Measurements from ENCODE around the gene C19orf44. TPM values are rescaled to one million over a fixed set of nuclear protein-coding genes. Genes with fewer than 3 reads are reported as not detected.
"Not testable (repeated sequence)": the region's sequence is repeated elsewhere in the genome, so short reads cannot be mapped to it uniquely, and the experiment has no call there.

The C19orf44 gene
- total and polyA plus RNA-seq, 8 donors = 2.4 to 40.3 (median 3.8) TPM; not detected in 1

- 92 to 93% (median 92%) methylated on average over 2 to 4 of the region's 4 CpGs for WGBS, 5 donors
Measured at GRCh38 chr19:16548956-16549355, 52.8 kb downstream of the C19orf44 start.

GRCh38 chr19:16551902-16552301 lies 55.7 kb downstream of the C19orf44 start:
- DNase-seq; H3K9me3 ChIP-seq; intact Hi-C loops (cut with DNase I; ENCODE audit: low total_unique reads); H3K27me3 ChIP-seq; H3K4me3 ChIP-seq; H3K27ac ChIP-seq; H3K4me1 ChIP-seq: not testable (repeated sequence)
- WGBS, 5 donors = 88 to 95% (median 94%) methylated on average over 6 of the region's 6 CpGs
- peaks cover 43 to 82% (median 73%) of the 10 kb centered on the region in 4 donors for H3K36me3 ChIP-seq

More at GRCh38 chr19:16548956-16549355, 52.8 kb downstream of the C19orf44 start:
- peaks cover 23 to 52% (median 44%) of the 10 kb centered on the region in 4 donors for H3K36me3 ChIP-seq
- intact Hi-C loops (cut with DNase I; ENCODE audit: low total_unique reads) = no loop called here
- no peak for DNase-seq
- H3K27me3 ChIP-seq = no peaks in the 10 kb centered on the region
- no peak overlapping the region for H3K4me3 ChIP-seq
- peaks cover 0 to 16% (median 5%) of the 10 kb centered on the region in 4 donors for H3K4me1 ChIP-seq
- H3K27ac ChIP-seq = no peak overlapping the region
- TF ChIP-seq POLR2A (IDR thresholded peaks at IDR 0.05) (no peak), CTCF (IDR thresholded peaks at IDR 0.05) (no peak), POLR2AphosphoS5 (IDR thresholded peaks at IDR 0.05) (no peak), EP300 (IDR thresholded peaks at IDR 0.05) (no peak)
- H3K9me3 ChIP-seq = no peaks in the 10 kb centered on the region

GRCh38 chr19:16554776-16555175 lies 58.6 kb downstream of the C19orf44 start:
- WGBS, 5 donors = 83 to 88% (median 87%) methylated on average over 8 of the region's 8 CpGs
- TF ChIP-seq POLR2A (IDR thresholded peaks at IDR 0.05) (no peak), POLR2AphosphoS5 (IDR thresholded peaks at IDR 0.05) (no peak), CTCF (IDR thresholded peaks at IDR 0.05) (no peak), EP300 (IDR thresholded peaks at IDR 0.05) (no peak)
- Histone ChIP-seq H3K36me3 (peaks cover 48 to 98% (median 95%) of the 10 kb centered on the region in 4 donors), H3K27me3 (no peaks in the 10 kb centered on the region), H3K4me1 (no peaks in the 10 kb centered on the region), H3K4me3 (no peak overlapping the region), H3K9me3 (no peaks in the 10 kb centered on the region), H3K27ac (no peak overlapping the region)
- no peak for DNase-seq
- intact Hi-C loops (cut with DNase I; ENCODE audit: low total_unique reads) = no loop called here

- 84 to 90% (median 89%) methylated on average over 10 of the region's 10 CpGs for WGBS, 5 donors
- intact Hi-C loops (cut with DNase I; ENCODE audit: low total_unique reads) = no loop called here
- Histone ChIP-seq H3K27ac (no peak overlapping the region), H3K4me1 (peaks cover 9 to 11% (median 10%) of the 10 kb centered on the region in 4 donors), H3K27me3 (no peaks in the 10 kb centered on the region), H3K4me3 (no peak overlapping the region), H3K9me3 (no peaks in the 10 kb centered on the region), H3K36me3 (peaks cover 50 to 97% (median 93%) of the 10 kb centered on the region in 4 donors)
- DNase-seq = no peak
- no peak for TF ChIP-seq CTCF (IDR thresholded peaks at IDR 0.05)
- no peak for TF ChIP-seq EP300 (IDR thresholded peaks at IDR 0.05)
- TF ChIP-seq POLR2A (IDR thresholded peaks at IDR 0.05) = no peak
- TF ChIP-seq POLR2AphosphoS5 (IDR thresholded peaks at IDR 0.05) = no peak
Measured at GRCh38 chr19:16559780-16560276, 63.6 kb downstream of the C19orf44 start.

- TF ChIP-seq POLR2AphosphoS5 (IDR thresholded peaks at IDR 0.05) (no peak), EP300 (IDR thresholded peaks at IDR 0.05) (no peak), POLR2A (IDR thresholded peaks at IDR 0.05) (no peak), CTCF (IDR thresholded peaks at IDR 0.05) (no peak)
- 83 to 91% (median 88%) methylated on average over 8 of the region's 8 CpGs for WGBS, 5 donors
Measured at GRCh38 chr19:16561382-16561781, 65.2 kb downstream of the C19orf44 start.

More at GRCh38 chr19:16561382-16561781, 65.2 kb downstream of the C19orf44 start:
- Histone ChIP-seq H3K4me1 (peaks cover 18 to 25% (median 22%) of the 10 kb centered on the region in 4 donors), H3K4me3 (no peak overlapping the region), H3K9me3 (no peaks in the 10 kb centered on the region), H3K36me3 (peaks cover 53 to 96% (median 93%) of the 10 kb centered on the region in 4 donors), H3K27ac (no peak overlapping the region), H3K27me3 (no peaks in the 10 kb centered on the region)
- intact Hi-C loops (cut with DNase I; ENCODE audit: low total_unique reads) = no loop called here
- no peak for DNase-seq
